Measurements from ENCODE around the gene CXorf66. TPM values are rescaled to one million over a fixed set of nuclear protein-coding genes. Genes with fewer than 3 reads are reported as not detected.

CXorf66 gene
- total and polyA plus RNA-seq, 2 of the 13 experiments (the other 11 are each of a cell fraction or from before 2014, with no cell fraction given) = not detected

DNA sequence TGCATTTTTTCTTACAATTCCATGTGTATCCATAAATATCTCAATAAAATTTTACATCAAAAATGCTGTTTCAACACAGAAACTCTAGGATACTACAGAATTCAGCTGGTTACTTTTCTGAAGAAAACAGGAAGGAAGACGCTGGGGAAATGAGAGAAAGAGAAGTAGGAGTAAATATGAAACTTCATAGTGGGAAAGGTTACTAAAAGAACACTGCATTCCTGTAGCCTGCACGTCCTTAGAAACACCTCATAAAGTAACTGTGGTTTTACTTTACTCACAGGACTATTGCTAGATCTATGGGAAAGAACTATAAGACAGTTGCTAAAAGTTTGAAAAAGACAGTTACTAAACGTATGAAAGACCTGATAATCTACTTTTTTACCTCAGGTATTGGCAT is 55.6 kb downstream of the CXorf66 start:
- Histone ChIP-seq H3K27me3 (ENCODE audit: control insufficient read depth in 1 of 2, insufficient read depth in 2 of 2, low read length in 2 of 2) (no peaks in the 10 kb centered on the region), H3K4me2 (ENCODE audit: low read depth, low read length) (no peak overlapping the region), H3K4me1 (ENCODE audit: insufficient read depth, low read length) (no peaks in the 10 kb centered on the region), H4K20me1 (ENCODE audit: insufficient read depth, low read length) (no peaks in the 10 kb centered on the region), H3K36me3 (replicated peaks in 1 of 2; ENCODE audit: control insufficient read depth in 1 of 2, insufficient read depth in 2 of 2, low read length in 2 of 2) (no peaks in the 10 kb centered on the region), H3K9ac (ENCODE audit: insufficient read depth, low read depth, low read length) (no peak overlapping the region), H2AFZ (ENCODE audit: low read length) (no peak overlapping the region), H3K79me2 (ENCODE audit: insufficient read depth, low read length) (peaks cover 3% of the 10 kb centered on the region), H3K9me3 (ENCODE audit: low read length) (no peaks in the 10 kb centered on the region), H3K4me3 (replicated peaks in 1 of 3; ENCODE audit: insufficient read depth in 1 of 3, low read depth in 2 of 3, low read length in 3 of 3) (no peak overlapping the region), H3K27ac (ENCODE audit: extremely low read length, insufficient read depth, low read length) (no peak overlapping the region)
- no TSS peak for BruUV-seq (replicated peaks)
- 94% methylated on average over 3 of the region's 3 CpGs for WGBS (ENCODE audit: low lambda C conversion rate)
- CTCF ChIA-PET (ENCODE audit: low intra/inter-chr PET ratio, low total read pairs) = no interaction called here
- intact Hi-C loops (cut with micrococcal nuclease; ENCODE audit: unreplicated experiment) (no loop called here), in situ Hi-C loops (cut with HindIII; ENCODE audit: extremely low pct_ligation_motif_present, low pct_unique_long_range_greater_than_20kb) (no loop called here)
- FAIRE-seq (no peak), DNase-seq (ENCODE audit: low spot score) (no peak), ATAC-seq (no peak)
- POLR2A ChIA-PET = no interaction called here
- TF ChIP-seq, protein P1, sequence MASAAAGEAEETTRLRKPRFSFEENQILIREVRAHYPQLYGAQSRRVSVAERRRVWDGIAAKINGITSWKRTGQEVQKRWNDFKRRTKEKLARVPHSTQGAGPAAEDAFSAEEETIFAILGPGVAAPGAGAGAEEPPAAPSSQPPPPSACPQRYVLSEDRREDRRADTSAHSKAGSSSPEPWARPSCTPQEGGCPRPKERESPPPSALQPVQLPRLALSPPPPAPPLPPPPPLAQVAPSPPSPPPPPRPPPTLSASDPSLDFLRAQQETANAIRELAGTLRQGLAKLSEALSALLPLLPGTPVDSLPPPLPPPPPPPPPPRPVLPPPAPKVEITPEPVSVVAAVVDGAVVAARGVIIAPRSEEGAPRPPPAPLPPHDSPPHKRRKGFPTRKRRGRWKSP (CRISPR knock-in tag; IDR thresholded peaks at IDR 0.05) = no peak
- no peak for TF ChIP-seq ZNF326 (CRISPR knock-in tag; IDR thresholded peaks at IDR 0.05; ENCODE audit: borderline replicate concordance)
- no peak for TF ChIP-seq RARG (CRISPR knock-in tag; IDR thresholded peaks at IDR 0.05; ENCODE audit: low read depth)
- no peak for TF ChIP-seq ZNF737 (CRISPR knock-in tag; IDR thresholded peaks at IDR 0.05; ENCODE audit: borderline replicate concordance)
- no peak for TF ChIP-seq TOPORS (CRISPR knock-in tag; IDR thresholded peaks at IDR 0.05)
- no peak for TF ChIP-seq RARA (CRISPR knock-in tag; IDR thresholded peaks at IDR 0.05)
- TF ChIP-seq, protein P2, sequence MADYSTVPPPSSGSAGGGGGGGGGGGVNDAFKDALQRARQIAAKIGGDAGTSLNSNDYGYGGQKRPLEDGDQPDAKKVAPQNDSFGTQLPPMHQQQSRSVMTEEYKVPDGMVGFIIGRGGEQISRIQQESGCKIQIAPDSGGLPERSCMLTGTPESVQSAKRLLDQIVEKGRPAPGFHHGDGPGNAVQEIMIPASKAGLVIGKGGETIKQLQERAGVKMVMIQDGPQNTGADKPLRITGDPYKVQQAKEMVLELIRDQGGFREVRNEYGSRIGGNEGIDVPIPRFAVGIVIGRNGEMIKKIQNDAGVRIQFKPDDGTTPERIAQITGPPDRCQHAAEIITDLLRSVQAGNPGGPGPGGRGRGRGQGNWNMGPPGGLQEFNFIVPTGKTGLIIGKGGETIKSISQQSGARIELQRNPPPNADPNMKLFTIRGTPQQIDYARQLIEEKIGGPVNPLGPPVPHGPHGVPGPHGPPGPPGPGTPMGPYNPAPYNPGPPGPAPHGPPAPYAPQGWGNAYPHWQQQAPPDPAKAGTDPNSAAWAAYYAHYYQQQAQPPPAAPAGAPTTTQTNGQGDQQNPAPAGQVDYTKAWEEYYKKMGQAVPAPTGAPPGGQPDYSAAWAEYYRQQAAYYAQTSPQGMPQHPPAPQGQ (CRISPR knock-in tag; IDR thresholded peaks at IDR 0.05; ENCODE audit: borderline replicate concordance) = no peak
- TF ChIP-seq, protein P3, sequence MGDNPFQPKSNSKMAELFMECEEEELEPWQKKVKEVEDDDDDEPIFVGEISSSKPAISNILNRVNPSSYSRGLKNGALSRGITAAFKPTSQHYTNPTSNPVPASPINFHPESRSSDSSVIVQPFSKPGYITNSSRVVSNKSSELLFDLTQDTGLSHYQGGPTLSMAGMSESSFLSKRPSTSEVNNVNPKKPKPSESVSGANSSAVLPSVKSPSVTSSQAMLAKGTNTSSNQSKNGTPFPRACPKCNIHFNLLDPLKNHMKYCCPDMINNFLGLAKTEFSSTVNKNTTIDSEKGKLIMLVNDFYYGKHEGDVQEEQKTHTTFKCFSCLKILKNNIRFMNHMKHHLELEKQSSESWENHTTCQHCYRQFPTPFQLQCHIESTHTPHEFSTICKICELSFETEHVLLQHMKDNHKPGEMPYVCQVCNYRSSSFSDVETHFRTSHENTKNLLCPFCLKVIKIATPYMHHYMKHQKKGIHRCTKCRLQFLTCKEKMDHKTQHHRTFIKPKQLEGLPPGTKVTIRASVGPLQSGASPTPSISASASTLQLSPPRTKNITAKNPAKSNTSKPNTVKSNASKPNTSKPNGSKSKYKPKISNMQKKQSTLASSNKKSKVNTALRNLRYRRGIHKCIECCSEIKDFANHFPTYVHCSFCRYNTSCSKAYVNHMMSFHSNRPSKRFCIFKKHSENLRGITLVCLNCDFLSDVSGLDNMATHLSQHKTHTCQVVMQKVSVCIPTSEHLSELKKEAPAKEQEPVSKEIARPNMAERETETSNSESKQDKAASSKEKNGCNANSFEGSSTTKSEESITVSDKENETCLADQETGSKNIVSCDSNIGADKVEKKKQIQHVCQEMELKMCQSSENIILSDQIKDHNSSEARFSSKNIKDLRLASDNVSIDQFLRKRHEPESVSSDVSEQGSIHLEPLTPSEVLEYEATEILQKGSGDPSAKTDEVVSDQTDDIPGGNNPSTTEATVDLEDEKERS (CRISPR knock-in tag; IDR thresholded peaks at IDR 0.05) = no peak
- TF ChIP-seq MZF1 (CRISPR knock-in tag; IDR thresholded peaks at IDR 0.05; ENCODE audit: borderline replicate concordance) = no peak
- no peak for TF ChIP-seq KLF13 (CRISPR knock-in tag; IDR thresholded peaks at IDR 0.05)
- TF ChIP-seq, protein P4, sequence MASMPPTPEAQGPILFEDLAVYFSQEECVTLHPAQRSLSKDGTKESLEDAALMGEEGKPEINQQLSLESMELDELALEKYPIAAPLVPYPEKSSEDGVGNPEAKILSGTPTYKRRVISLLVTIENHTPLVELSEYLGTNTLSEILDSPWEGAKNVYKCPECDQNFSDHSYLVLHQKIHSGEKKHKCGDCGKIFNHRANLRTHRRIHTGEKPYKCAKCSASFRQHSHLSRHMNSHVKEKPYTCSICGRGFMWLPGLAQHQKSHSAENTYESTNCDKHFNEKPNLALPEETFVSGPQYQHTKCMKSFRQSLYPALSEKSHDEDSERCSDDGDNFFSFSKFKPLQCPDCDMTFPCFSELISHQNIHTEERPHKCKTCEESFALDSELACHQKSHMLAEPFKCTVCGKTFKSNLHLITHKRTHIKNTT (CRISPR knock-in tag; IDR thresholded peaks at IDR 0.05) = no peak
- TF ChIP-seq ZNF788 (CRISPR knock-in tag; IDR thresholded peaks at IDR 0.05; ENCODE audit: borderline replicate concordance) = no peak
- no peak for TF ChIP-seq KAT7 (CRISPR knock-in tag; IDR thresholded peaks at IDR 0.05; ENCODE audit: borderline replicate concordance)
